Parathyroid adenoma (tissue), 2 donors: ENCODE data around the gene CDK5RAP2.

ENCODE experiments used
- H2AFZ ChIP-seq: fragments of 300-600 bp; sonication (generic); one replicate; pipeline ENCODE4 v1.7.0; 2017; ENCODE audit warnings: antibody characterized with exemption, mild to moderate bottlenecking
- H3K27ac ChIP-seq: fragments of 300-600 bp; sonication (generic); one replicate; pipeline ENCODE4 v1.7.0; 2017
- H3K27me3 ChIP-seq: fragments of 300-600 bp; sonication (generic); one replicate; pipeline ENCODE4 v1.7.0; 2017; ENCODE audit warnings: low read length; ENCODE audit not compliant: control insufficient read depth, insufficient read depth
- H3K36me3 ChIP-seq: fragments of 300-600 bp; sonication (generic); one replicate; pipeline ENCODE4 v1.7.0; 2017; ENCODE audit warnings: low read length; ENCODE audit not compliant: control insufficient read depth, insufficient read depth
- H3K4me1 ChIP-seq: fragments of 300-600 bp; sonication (generic); one replicate; pipeline ENCODE4 v1.7.0; 2017; ENCODE audit warnings: control low read depth
- H3K4me2 ChIP-seq: fragments of 300-600 bp; sonication (generic); one replicate; pipeline ENCODE4 v1.7.0; 2017; ENCODE audit warnings: low read length
- H3K4me3 ChIP-seq: fragments of 300-600 bp; sonication (generic); one replicate; pipeline ENCODE4 v1.7.0; 2017; ENCODE audit warnings: low read depth, low read length
- H3K79me2 ChIP-seq: fragments of 300-600 bp; sonication (generic); one replicate; pipeline ENCODE4 v1.7.0; 2017; ENCODE audit warnings: control low read depth
- H3K9ac ChIP-seq: fragments of 300-600 bp; sonication (generic); one replicate; pipeline ENCODE4 v1.7.0; 2017; ENCODE audit warnings: mild to moderate bottlenecking
- H3K9me3 ChIP-seq: fragments of 300-600 bp; sonication (generic); one replicate; pipeline ENCODE4 v1.7.0; 2017; ENCODE audit warnings: low read length; ENCODE audit not compliant: control insufficient read depth
- CTCF ChIP-seq: fragments of 300-600 bp; sonication (generic); IDR thresholded peaks from one replicate; pipeline ENCODE4 v1.7.0; 2017; ENCODE audit warnings: antibody characterized with exemption, mild to moderate bottlenecking
- donor health status: primary hyperparathyroidism.

The CDK5RAP2 gene

GRCh38 chr9:120379611-120380010 lies 200.4 kb downstream of the CDK5RAP2 start:
- Histone ChIP-seq H3K79me2 (no peaks in the 10 kb centered on the region), H2AFZ (no peak overlapping the region), H3K4me3 (no peak overlapping the region), H3K4me1 (no peaks in the 10 kb centered on the region), H3K9me3 (no peaks in the 10 kb centered on the region), H3K27me3 (no peaks in the 10 kb centered on the region), H3K9ac (no peak overlapping the region), H3K36me3 (no peaks in the 10 kb centered on the region), H3K4me2 (no peak overlapping the region), H3K27ac (no peak overlapping the region)
- TF ChIP-seq CTCF = no peak

- TF ChIP-seq CTCF = no peak
- Histone ChIP-seq H2AFZ (no peak overlapping the region), H3K36me3 (no peaks in the 10 kb centered on the region), H3K9me3 (no peaks in the 10 kb centered on the region), H3K27ac (no peak overlapping the region), H3K4me2 (no peak overlapping the region), H3K9ac (no peak overlapping the region), H3K4me3 (no peak overlapping the region), H3K4me1 (no peaks in the 10 kb centered on the region), H3K27me3 (no peaks in the 10 kb centered on the region), H3K79me2 (no peaks in the 10 kb centered on the region)
These were observed 201.3 kb downstream of the CDK5RAP2 start for GRCh38 chr9:120378680-120379079.

GRCh38 chr9:120377268-120378159 lies 202.5 kb downstream of the CDK5RAP2 start:
- H3K4me3 ChIP-seq = no peak overlapping the region
- no peak overlapping the region for H3K27ac ChIP-seq
- H3K9me3 ChIP-seq = no peaks in the 10 kb centered on the region
- H3K36me3 ChIP-seq = no peaks in the 10 kb centered on the region
- H3K4me1 ChIP-seq = no peaks in the 10 kb centered on the region
- H2AFZ ChIP-seq = no peak overlapping the region
- H3K9ac ChIP-seq = no peak overlapping the region
- H3K79me2 ChIP-seq = no peaks in the 10 kb centered on the region
- no peak for TF ChIP-seq CTCF
- H3K27me3 ChIP-seq = no peaks in the 10 kb centered on the region
- no peak overlapping the region for H3K4me2 ChIP-seq

GRCh38 chr9:120376101-120376500 lies 203.9 kb downstream of the CDK5RAP2 start:
- Histone ChIP-seq H3K79me2 (no peaks in the 10 kb centered on the region), H3K4me1 (no peaks in the 10 kb centered on the region), H3K9ac (no peak overlapping the region), H3K27ac (no peak overlapping the region), H3K4me2 (no peak overlapping the region), H3K9me3 (no peaks in the 10 kb centered on the region), H2AFZ (no peak overlapping the region), H3K36me3 (no peaks in the 10 kb centered on the region), H3K27me3 (no peaks in the 10 kb centered on the region), H3K4me3 (no peak overlapping the region)
- TF ChIP-seq CTCF = no peak

- Histone ChIP-seq H2AFZ (no peak overlapping the region), H3K4me1 (no peaks in the 10 kb centered on the region), H3K27ac (no peak overlapping the region), H3K79me2 (no peaks in the 10 kb centered on the region), H3K9ac (no peak overlapping the region), H3K9me3 (no peaks in the 10 kb centered on the region), H3K27me3 (no peaks in the 10 kb centered on the region), H3K4me3 (no peak overlapping the region), H3K36me3 (no peaks in the 10 kb centered on the region), H3K4me2 (no peak overlapping the region)
- no peak for TF ChIP-seq CTCF
These were observed 204.7 kb downstream of the CDK5RAP2 start for GRCh38 chr9:120375316-120375715.
